ENCODE results near the gene CCDC91.
"Not testable (repeated sequence)": the region's sequence is repeated elsewhere in the genome, so short reads cannot be mapped to it uniquely, and the experiment has no call there.

Gene CCDC91

DNA sequence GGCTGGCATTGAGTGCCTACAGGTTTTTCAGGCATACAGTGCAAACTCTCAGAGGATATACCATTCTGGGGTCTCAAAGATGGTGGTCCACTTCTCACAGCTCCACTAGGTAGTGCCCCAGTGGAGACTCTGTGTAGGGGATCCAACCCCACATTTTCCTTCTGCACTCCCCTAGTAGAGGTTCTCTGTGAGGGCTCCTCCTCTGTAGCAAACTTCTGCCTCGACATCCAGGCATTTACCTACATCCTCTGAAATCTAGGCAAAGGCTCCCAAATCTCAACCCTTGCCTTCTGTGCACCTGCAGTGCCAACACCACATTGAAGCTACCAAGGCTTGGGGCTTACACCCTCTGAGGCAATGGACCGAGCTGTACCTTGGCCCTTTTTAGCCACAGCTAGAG, 179.2 kb downstream of the CCDC91 start:
- Histone ChIP-seq H3K4me3 (ENCODE audit: low read depth in 1 of 2, low read length in 2 of 2) (peak overlapping the region in 1 of 2 donors; percentile 12), H3K9me3 (ENCODE audit: control insufficient read depth in 1 of 2, low read length in 2 of 2) (peaks cover 12 to 34% of the 10 kb centered on the region in 2 donors), H3K4me1 (ENCODE audit: control insufficient read depth in 1 of 2, insufficient read depth in 2 of 2, low read length in 2 of 2) (no peaks in the 10 kb centered on the region), H3K27ac (ENCODE audit: low read length) (no peak overlapping the region), H3K36me3 (ENCODE audit: control insufficient read depth in 1 of 2, insufficient read depth in 2 of 2, low read length in 2 of 2) (peaks cover 0 to 43% of the 10 kb centered on the region in 2 donors), H3K27me3 (ENCODE audit: low read depth, low read length) (no peaks in the 10 kb centered on the region)

DNA sequence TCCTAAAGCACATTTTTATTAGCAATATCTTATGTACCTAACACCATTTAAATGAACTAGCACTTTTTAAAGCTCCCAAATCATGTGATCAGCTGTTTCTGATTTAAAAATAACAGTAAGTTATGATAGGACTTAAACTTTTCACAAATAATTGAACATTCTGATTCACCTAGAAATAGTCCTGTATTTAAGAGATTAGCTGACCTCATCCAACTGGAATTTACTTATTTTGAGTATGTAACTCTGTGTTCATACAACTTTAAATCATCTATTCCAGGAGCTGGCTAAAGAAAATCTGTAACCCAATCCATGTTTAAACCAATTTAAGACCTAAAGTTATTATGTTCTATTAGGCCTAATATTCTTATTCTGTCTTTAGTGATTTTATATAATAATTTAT, 184.3 kb downstream of the CCDC91 start:
- Histone ChIP-seq H3K4me3 (ENCODE audit: low read depth in 1 of 2, low read length in 2 of 2) (no peak overlapping the region), H3K36me3 (ENCODE audit: control insufficient read depth in 1 of 2, insufficient read depth in 2 of 2, low read length in 2 of 2) (peaks cover 0 to 23% of the 10 kb centered on the region in 2 donors), H3K9me3 (ENCODE audit: control insufficient read depth in 1 of 2, low read length in 2 of 2) (peaks cover 7 to 21% of the 10 kb centered on the region in 2 donors), H3K27me3 (ENCODE audit: low read depth, low read length) (no peaks in the 10 kb centered on the region), H3K4me1 (ENCODE audit: control insufficient read depth in 1 of 2, insufficient read depth in 2 of 2, low read length in 2 of 2) (no peaks in the 10 kb centered on the region), H3K27ac (ENCODE audit: low read length) (no peak overlapping the region)

DNA sequence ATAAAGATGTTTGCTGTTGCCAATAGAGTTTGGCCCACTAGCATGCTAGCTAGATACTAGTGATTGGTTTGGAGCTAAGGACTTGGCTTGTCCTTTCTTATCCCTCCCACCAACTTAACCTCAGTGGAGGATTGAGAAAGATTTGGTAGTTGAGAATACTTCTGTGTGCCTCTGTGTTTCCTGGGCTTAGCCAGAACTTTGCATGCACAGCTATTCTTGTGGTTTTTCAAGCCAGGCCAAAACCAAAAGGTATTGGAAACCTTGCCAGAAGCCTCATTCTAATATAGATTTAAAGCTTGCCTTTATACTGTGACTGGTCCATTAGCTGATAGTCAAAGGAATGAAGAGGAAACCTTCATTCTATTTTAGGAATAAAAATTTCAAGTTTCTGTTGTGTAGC, 188.5 kb downstream of the CCDC91 start:
- Histone ChIP-seq H3K4me3 (ENCODE audit: low read depth in 1 of 2, low read length in 2 of 2) (no peak overlapping the region), H3K27me3 (ENCODE audit: low read depth, low read length) (no peaks in the 10 kb centered on the region), H3K36me3 (ENCODE audit: control insufficient read depth in 1 of 2, insufficient read depth in 2 of 2, low read length in 2 of 2) (no peaks in the 10 kb centered on the region), H3K9me3 (ENCODE audit: control insufficient read depth in 1 of 2, low read length in 2 of 2) (no peaks in the 10 kb centered on the region), H3K27ac (ENCODE audit: low read length) (no peak overlapping the region), H3K4me1 (ENCODE audit: control insufficient read depth in 1 of 2, insufficient read depth in 2 of 2, low read length in 2 of 2) (no peaks in the 10 kb centered on the region)

DNA sequence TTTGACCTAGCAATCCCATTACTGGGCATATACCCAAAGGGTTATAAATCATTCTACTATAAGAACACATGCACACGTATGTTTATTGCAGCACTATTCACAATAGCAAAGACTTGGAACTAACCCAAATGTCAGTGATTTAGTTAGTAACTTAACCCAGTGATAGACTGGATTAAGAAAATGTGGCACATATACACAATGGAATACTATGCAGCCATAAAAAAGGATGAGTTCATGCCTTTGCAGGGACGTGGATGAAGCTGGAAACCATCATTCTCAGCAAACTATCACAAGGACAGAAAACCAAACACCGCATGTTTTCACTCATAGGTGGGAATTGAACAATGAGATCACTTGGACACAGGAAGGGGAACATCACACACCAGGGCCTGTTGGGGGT, 189.5 kb downstream of the CCDC91 start:
- H3K9me3 ChIP-seq (ENCODE audit: control insufficient read depth in 1 of 2, low read length in 2 of 2); H3K4me1 ChIP-seq (ENCODE audit: control insufficient read depth in 1 of 2, insufficient read depth in 2 of 2, low read length in 2 of 2); H3K27me3 ChIP-seq (ENCODE audit: low read depth, low read length); H3K27ac ChIP-seq (ENCODE audit: low read length); H3K36me3 ChIP-seq (ENCODE audit: control insufficient read depth in 1 of 2, insufficient read depth in 2 of 2, low read length in 2 of 2); H3K4me3 ChIP-seq (ENCODE audit: low read depth in 1 of 2, low read length in 2 of 2): not testable (repeated sequence)

DNA sequence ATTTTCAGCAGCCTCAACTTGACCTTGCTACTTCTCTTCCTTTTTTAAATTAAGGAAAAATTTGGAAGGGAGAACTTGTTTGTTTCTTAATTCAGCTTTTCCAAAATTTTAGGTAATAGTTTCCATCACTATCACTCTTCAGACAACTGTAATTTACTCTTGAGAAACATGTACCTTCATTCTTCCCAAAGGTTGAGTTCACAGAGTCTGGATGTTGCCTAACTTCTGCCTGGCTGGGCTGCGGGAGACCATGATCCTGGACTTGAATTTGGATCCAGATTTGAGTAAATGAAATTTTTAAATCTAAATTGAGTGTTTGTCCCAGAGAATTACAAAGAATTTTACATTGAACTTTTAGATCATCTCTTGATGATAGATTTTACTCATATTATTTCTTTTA, 193.1 kb downstream of the CCDC91 start:
- Histone ChIP-seq H3K27me3 (ENCODE audit: low read depth, low read length) (no peaks in the 10 kb centered on the region), H3K4me1 (ENCODE audit: control insufficient read depth in 1 of 2, insufficient read depth in 2 of 2, low read length in 2 of 2) (no peaks in the 10 kb centered on the region), H3K9me3 (ENCODE audit: control insufficient read depth in 1 of 2, low read length in 2 of 2) (no peaks in the 10 kb centered on the region), H3K27ac (ENCODE audit: low read length) (no peak overlapping the region), H3K36me3 (ENCODE audit: control insufficient read depth in 1 of 2, insufficient read depth in 2 of 2, low read length in 2 of 2) (no peaks in the 10 kb centered on the region), H3K4me3 (ENCODE audit: low read depth in 1 of 2, low read length in 2 of 2) (no peak overlapping the region)

DNA sequence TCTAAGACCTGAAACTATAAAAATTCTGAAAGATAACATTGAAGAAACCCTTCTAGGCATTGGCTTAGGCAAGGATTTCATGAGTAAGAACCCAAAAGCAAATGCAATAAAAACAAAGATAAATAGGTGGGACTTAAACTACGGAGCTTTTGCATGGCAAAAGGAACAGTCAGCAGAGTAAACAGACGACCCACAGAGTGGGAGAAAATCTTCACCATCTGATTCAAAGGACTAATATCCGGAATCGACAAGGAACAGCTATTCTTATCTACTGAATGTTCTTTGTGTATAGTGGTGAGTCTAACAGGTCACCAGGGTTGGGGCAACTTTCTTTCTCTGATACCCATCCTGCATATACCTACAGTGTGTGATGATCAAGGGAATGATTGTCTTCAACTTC, 198.6 kb downstream of the CCDC91 start:
- Histone ChIP-seq H3K9me3 (ENCODE audit: control insufficient read depth in 1 of 2, low read length in 2 of 2) (no peaks in the 10 kb centered on the region), H3K27ac (ENCODE audit: low read length) (no peak overlapping the region), H3K4me1 (ENCODE audit: control insufficient read depth in 1 of 2, insufficient read depth in 2 of 2, low read length in 2 of 2) (peaks cover 0 to 10% of the 10 kb centered on the region in 2 donors), H3K36me3 (ENCODE audit: control insufficient read depth in 1 of 2, insufficient read depth in 2 of 2, low read length in 2 of 2) (no peaks in the 10 kb centered on the region), H3K4me3 (ENCODE audit: low read depth in 1 of 2, low read length in 2 of 2) (no peak overlapping the region), H3K27me3 (ENCODE audit: low read depth, low read length) (no peaks in the 10 kb centered on the region)

DNA sequence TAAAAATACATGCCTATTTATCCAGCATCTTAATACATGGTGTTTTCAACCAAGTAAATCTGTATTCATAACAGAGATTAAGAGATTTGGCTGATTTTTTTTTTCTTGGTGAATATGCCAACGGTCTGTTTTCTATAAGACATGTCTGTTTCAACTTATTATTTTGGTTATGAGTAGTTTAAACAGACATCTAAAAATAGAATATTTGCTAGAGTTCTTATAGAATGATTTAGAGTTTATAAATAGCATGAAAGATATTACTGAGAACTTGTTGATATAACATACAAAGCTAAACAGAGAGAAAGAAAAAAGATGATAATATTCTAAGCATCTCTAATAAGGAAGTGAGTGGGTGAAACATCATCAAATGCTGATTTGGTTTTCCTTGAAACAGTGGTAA, 199.9 kb downstream of the CCDC91 start:
- no peaks in the 10 kb centered on the region for H3K9me3 ChIP-seq (ENCODE audit: control insufficient read depth in 1 of 2, low read length in 2 of 2)
- H3K4me1 ChIP-seq (ENCODE audit: control insufficient read depth in 1 of 2, insufficient read depth in 2 of 2, low read length in 2 of 2) = peaks cover 0 to 10% of the 10 kb centered on the region in 2 donors
- H3K4me3 ChIP-seq (ENCODE audit: low read depth in 1 of 2, low read length in 2 of 2) = no peak overlapping the region
- H3K36me3 ChIP-seq (ENCODE audit: control insufficient read depth in 1 of 2, insufficient read depth in 2 of 2, low read length in 2 of 2) = peaks cover 0 to 2% of the 10 kb centered on the region in 2 donors
- H3K27me3 ChIP-seq (ENCODE audit: low read depth, low read length) = no peaks in the 10 kb centered on the region
- no peak overlapping the region for H3K27ac ChIP-seq (ENCODE audit: low read length)

DNA sequence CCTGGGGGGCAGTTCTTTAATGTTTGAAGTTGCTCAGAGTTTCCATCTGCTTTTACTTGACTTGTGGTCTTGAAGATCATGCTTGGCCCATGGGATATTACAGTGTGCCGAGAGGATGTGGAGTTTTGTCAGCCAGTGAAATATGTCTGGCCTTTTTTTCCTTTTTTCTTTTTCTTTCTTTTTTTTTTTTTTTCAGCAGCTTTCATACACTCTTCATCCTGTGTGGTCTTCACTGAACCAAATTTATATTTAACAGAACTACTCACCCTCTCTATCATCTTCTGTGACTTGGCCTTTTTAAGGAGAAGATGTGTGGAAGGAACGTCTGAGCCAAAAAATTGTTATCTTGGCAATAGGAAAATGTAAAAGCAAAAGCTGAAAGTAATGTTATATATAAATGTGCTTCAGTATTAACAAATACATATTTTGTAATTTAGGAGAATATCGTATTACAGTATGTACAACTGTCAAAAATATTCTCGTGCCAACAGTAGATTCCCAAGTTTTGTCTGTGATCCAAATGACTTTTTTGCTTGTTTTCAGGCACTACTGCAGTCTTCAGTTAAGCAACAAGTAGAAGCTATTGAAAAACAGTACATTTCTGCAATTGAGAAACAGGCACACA, 200.6 kb downstream of the CCDC91 start:
- Histone ChIP-seq H3K9me3 (ENCODE audit: control insufficient read depth in 1 of 2, low read length in 2 of 2) (no peaks in the 10 kb centered on the region), H3K27me3 (ENCODE audit: low read depth, low read length) (no peaks in the 10 kb centered on the region), H3K36me3 (ENCODE audit: control insufficient read depth in 1 of 2, insufficient read depth in 2 of 2, low read length in 2 of 2) (peaks cover 0 to 7% of the 10 kb centered on the region in 2 donors), H3K4me3 (ENCODE audit: low read depth in 1 of 2, low read length in 2 of 2) (no peak overlapping the region), H3K27ac (ENCODE audit: low read length) (no peak overlapping the region), H3K4me1 (ENCODE audit: control insufficient read depth in 1 of 2, insufficient read depth in 2 of 2, low read length in 2 of 2) (peaks cover 0 to 10% of the 10 kb centered on the region in 2 donors)

DNA sequence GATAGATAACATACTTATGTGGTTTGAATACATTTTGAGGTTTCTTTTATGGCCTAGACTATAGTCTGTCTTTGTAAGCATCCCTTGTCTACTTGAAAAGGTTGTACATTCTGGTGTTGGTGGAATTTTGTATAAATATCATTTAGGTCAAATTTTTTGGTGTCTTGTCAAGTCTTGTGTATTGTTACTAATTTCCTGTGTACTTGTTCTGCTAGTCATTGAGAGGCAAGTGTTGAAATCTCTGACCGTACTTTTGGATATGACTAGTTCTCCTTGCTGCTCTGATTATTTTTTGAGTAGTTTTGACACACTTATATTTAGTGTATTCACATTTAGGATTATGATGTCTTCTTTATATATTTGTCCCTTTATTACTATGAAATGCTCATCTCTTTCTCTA, 219.6 kb downstream of the CCDC91 start:
- Histone ChIP-seq H3K9me3 (ENCODE audit: control insufficient read depth in 1 of 2, low read length in 2 of 2) (no peaks in the 10 kb centered on the region), H3K27me3 (ENCODE audit: low read depth, low read length) (no peaks in the 10 kb centered on the region), H3K4me3 (ENCODE audit: low read depth in 1 of 2, low read length in 2 of 2) (no peak overlapping the region), H3K4me1 (ENCODE audit: control insufficient read depth in 1 of 2, insufficient read depth in 2 of 2, low read length in 2 of 2) (no peaks in the 10 kb centered on the region), H3K27ac (ENCODE audit: low read length) (no peak overlapping the region), H3K36me3 (ENCODE audit: control insufficient read depth in 1 of 2, insufficient read depth in 2 of 2, low read length in 2 of 2) (peaks cover 0 to 10% of the 10 kb centered on the region in 2 donors)

DNA sequence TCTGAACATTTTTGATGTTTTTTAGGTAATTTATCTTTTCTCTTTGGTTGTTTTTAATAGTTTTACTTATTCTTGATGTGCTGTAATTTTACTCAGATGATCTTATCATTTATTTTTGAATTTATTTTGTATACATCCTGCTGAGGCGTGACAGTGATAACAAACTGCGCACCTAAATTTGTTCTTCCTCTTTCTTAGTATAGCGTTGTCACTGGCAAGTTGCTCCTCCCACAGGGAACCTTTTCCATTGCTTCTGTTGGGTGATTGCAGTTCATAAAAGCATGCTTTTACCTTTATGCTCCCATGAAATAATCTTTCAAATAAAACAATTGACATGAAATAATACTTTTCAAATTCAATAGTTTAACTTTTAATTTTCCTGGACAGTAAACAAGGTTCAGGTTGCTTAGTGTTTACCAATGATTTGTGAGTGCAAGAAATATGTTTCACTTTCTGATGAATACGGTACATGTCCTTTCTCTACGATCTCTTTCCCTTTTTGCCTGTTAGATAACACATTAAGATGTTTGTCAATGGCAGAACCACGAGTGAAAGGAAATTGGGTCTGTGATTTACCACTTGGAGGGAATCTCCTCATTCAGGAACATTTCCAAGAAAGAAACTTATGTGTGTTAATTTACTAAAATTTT, 223.3 kb downstream of the CCDC91 start:
- H3K36me3 ChIP-seq (ENCODE audit: control insufficient read depth in 1 of 2, insufficient read depth in 2 of 2, low read length in 2 of 2) = peaks cover 0 to 10% of the 10 kb centered on the region in 2 donors
- H3K27ac ChIP-seq (ENCODE audit: low read length) = no peak overlapping the region
- H3K4me1 ChIP-seq (ENCODE audit: control insufficient read depth in 1 of 2, insufficient read depth in 2 of 2, low read length in 2 of 2) = no peaks in the 10 kb centered on the region
- no peaks in the 10 kb centered on the region for H3K27me3 ChIP-seq (ENCODE audit: low read depth, low read length)
- no peaks in the 10 kb centered on the region for H3K9me3 ChIP-seq (ENCODE audit: control insufficient read depth in 1 of 2, low read length in 2 of 2)
- H3K4me3 ChIP-seq (ENCODE audit: low read depth in 1 of 2, low read length in 2 of 2) = no peak overlapping the region

DNA sequence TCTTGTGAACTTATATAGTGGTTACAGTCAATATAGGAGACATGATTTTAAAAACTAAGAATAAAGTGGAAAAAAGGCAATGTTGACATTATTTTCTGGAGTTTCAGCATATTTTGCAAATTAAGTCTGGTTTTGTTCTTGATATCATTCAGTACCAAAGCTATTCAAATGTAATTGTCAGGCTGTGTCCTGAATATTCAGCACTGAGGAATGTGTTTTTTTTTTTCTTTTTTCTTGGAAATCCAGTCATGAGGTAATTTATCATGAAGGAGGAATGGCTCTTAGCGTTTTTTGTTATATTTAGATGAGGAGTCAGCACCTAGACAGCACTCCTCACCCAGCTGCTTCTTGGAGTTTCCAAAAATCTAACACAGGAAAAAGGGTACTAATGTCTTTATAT, 225.5 kb downstream of the CCDC91 start:
- Histone ChIP-seq H3K4me3 (ENCODE audit: low read depth in 1 of 2, low read length in 2 of 2) (no peak overlapping the region), H3K27me3 (ENCODE audit: low read depth, low read length) (no peaks in the 10 kb centered on the region), H3K36me3 (ENCODE audit: control insufficient read depth in 1 of 2, insufficient read depth in 2 of 2, low read length in 2 of 2) (peaks cover 0 to 10% of the 10 kb centered on the region in 2 donors), H3K4me1 (ENCODE audit: control insufficient read depth in 1 of 2, insufficient read depth in 2 of 2, low read length in 2 of 2) (no peaks in the 10 kb centered on the region), H3K27ac (ENCODE audit: low read length) (no peak overlapping the region), H3K9me3 (ENCODE audit: control insufficient read depth in 1 of 2, low read length in 2 of 2) (no peaks in the 10 kb centered on the region)

DNA sequence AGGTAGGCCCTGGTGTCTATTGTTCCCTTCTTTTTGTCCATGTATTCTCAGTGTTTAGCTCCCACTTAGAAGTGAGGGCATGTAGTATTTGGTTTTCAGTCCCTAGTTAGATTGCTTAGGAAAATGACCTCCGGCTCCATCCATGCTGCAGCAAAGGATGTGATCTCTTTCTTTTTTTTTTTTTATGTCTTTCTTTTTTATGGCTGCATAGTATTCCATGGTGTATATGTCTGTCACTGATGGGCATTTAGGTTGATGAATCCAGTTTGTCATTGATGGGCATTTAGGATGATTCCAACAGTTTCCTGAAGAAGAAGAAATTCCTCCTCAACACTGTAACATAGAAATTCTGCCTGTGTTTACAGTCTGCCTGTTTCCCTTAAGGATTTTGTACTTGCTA, 231.1 kb downstream of the CCDC91 start:
- no peaks in the 10 kb centered on the region for H3K9me3 ChIP-seq (ENCODE audit: control insufficient read depth in 1 of 2, low read length in 2 of 2)
- H3K27ac ChIP-seq (ENCODE audit: low read length) = no peak overlapping the region
- H3K4me3 ChIP-seq (ENCODE audit: low read depth in 1 of 2, low read length in 2 of 2) = no peak overlapping the region
- H3K4me1 ChIP-seq (ENCODE audit: control insufficient read depth in 1 of 2, insufficient read depth in 2 of 2, low read length in 2 of 2) = no peaks in the 10 kb centered on the region
- no peaks in the 10 kb centered on the region for H3K36me3 ChIP-seq (ENCODE audit: control insufficient read depth in 1 of 2, insufficient read depth in 2 of 2, low read length in 2 of 2)
- no peaks in the 10 kb centered on the region for H3K27me3 ChIP-seq (ENCODE audit: low read depth, low read length)
